CD4-positive, alpha-beta T cell (primary cell): Measurements from ENCODE around the gene CTR9. TPM values are rescaled to one million over a fixed set of nuclear protein-coding genes. Genes with fewer than 3 reads are reported as not detected.

Experiments
- ATAC-seq: fragments of 200-7000 bp; cut with Tn5 transposase; one replicate; pipeline ENCODE4 v1.10.0; 2022; ENCODE audit warnings: mild to moderate bottlenecking; ENCODE audit not compliant: poor library complexity
- CTCF ChIA-PET: fragments of 350-600 bp; sonication (Branson Sonifier 250); formaldehyde crosslinking; loops from one replicate; lab custom pipeline; 2021; ENCODE audit warnings: antibody characterized with exemption, inconsistent platforms; lab: Charles Lee
- POLR2A ChIA-PET: fragments of 350-600 bp; sonication (Branson Sonifier 250); formaldehyde crosslinking; loops from one replicate; lab custom pipeline; 2021; ENCODE audit warnings: antibody characterized with exemption, inconsistent platforms; lab: Charles Lee
- DNase-seq, 14 experiments: peaks; one replicate each; pipeline ENCODE4 v3.0.0-alpha.2; 2013 to 2020; ENCODE audit warnings: mixed read lengths in 2 of 14
- H3K27ac ChIP-seq, 2 donors: one replicate each; pipeline versions ENCODE4 v1.5.1 to v1.7.0; 2013; ENCODE audit warnings: low read length in 2 of 2, low read depth in 1 of 2, mild to moderate bottlenecking in 1 of 2
- H3K27me3 ChIP-seq, 2 experiments: 1 replicate in 1 of 2; 2 replicates in 1 of 2; pipeline versions ENCODE4 v1.6.1 to v1.7.0; 2013; ENCODE audit warnings: low read length in 2 of 2, control low read depth in 1 of 2, mild to moderate bottlenecking in 1 of 2, moderate library complexity in 1 of 2; ENCODE audit not compliant: insufficient read depth in 2 of 2, control insufficient read depth in 1 of 2
- H3K36me3 ChIP-seq: one replicate; pipeline ENCODE4 v1.6.1; 2013; ENCODE audit warnings: low read length, control low read depth; ENCODE audit not compliant: insufficient read depth
- H3K4me1 ChIP-seq: one replicate; pipeline ENCODE4 v1.6.1; 2013; ENCODE audit warnings: low read length, control low read depth; ENCODE audit not compliant: insufficient read depth
- H3K4me3 ChIP-seq: one replicate; pipeline ENCODE4 v1.5.1; 2013; ENCODE audit warnings: mild to moderate bottlenecking, low read length, moderate library complexity
- H3K9me3 ChIP-seq, 2 experiments: 1 replicate in 1 of 2; 2 replicates in 1 of 2; pipeline versions ENCODE4 v1.6.1 to v1.7.0; 2013; ENCODE audit warnings: low read length in 2 of 2, mild to moderate bottlenecking in 2 of 2, control low read depth in 1 of 2, moderate library complexity in 1 of 2; ENCODE audit not compliant: control insufficient read depth in 1 of 2, insufficient read depth in 1 of 2
- H3K27ac Mint-ChIP-seq: one replicate; pipeline ENCODE4 v1.8.0; 2020; ENCODE audit warnings: mixed read lengths
- H3K27me3 Mint-ChIP-seq: one replicate; pipeline ENCODE4 v1.8.0; 2021; ENCODE audit warnings: mixed read lengths
- H3K36me3 Mint-ChIP-seq: one replicate; pipeline ENCODE4 v1.8.0; 2021; ENCODE audit warnings: low read depth, mixed read lengths
- H3K4me1 Mint-ChIP-seq: one replicate; pipeline ENCODE4 v1.8.0; 2021; ENCODE audit warnings: low read depth, mixed read lengths
- H3K4me3 Mint-ChIP-seq: one replicate; pipeline ENCODE4 v1.8.0; 2020; ENCODE audit warnings: mild to moderate bottlenecking, mixed read lengths
- H3K9me3 Mint-ChIP-seq: one replicate; pipeline ENCODE4 v1.8.0; 2020; ENCODE audit warnings: mixed read lengths
- CTCF ChIP-seq: fragments of 200-600 bp; IDR thresholded peaks from one replicate; pipeline ENCODE4 v1.8.0; 2022; ENCODE audit warnings: antibody characterized with exemption, mild to moderate bottlenecking
- intact Hi-C, 2 experiments: fragments of 100-400 bp; cut with DNase I in 1 of 2; cut with micrococcal nuclease in 1 of 2; formaldehyde crosslinking; loops; one replicate each; pipeline versions ENCODE4 v1.15.1 to v1.9.0; 2023 to 2025; cut with DNase I, micrococcal nuclease
- total RNA-seq, 174 experiments: library from RNA in 2 of 174; stranded (reverse) in 2 of 174; gene quantifications; one replicate each; pipeline ENCODE4 v1.2.3 and lab custom pipeline; 2021 to 2026

The CTR9 gene
- total RNA-seq, 2 experiments from 2014 or later: 34.0 to 34.7 TPM

GRCh38 chr11:10785146-10785474 is 34.1 kb downstream of the CTR9 start:
- CTCF ChIA-PET: no interaction called here
- no peaks in the 10 kb centered on the region for H3K27me3 ChIP-seq
- H3K4me3 Mint-ChIP-seq: no peak overlapping the region
- H3K27me3 Mint-ChIP-seq: no peaks in the 10 kb centered on the region
- no peak for DNase-seq
- no peak for ATAC-seq
- H3K4me3 ChIP-seq: no peak overlapping the region
- no peak for TF ChIP-seq CTCF
- intact Hi-C loops: no loop called here
- H3K36me3 ChIP-seq: peaks cover 1% of the 10 kb centered on the region
- H3K4me1 ChIP-seq: no peaks in the 10 kb centered on the region
- H3K27ac ChIP-seq: no peak overlapping the region
- no peak overlapping the region for H3K27ac Mint-ChIP-seq
- H3K36me3 Mint-ChIP-seq: peaks cover 2% of the 10 kb centered on the region
- POLR2A ChIA-PET: no interaction called here
- no peaks in the 10 kb centered on the region for H3K9me3 ChIP-seq
- no peaks in the 10 kb centered on the region for H3K9me3 Mint-ChIP-seq
- no peaks in the 10 kb centered on the region for H3K4me1 Mint-ChIP-seq

GRCh38 chr11:10786451-10786850 is 35.4 kb downstream of the CTR9 start:
- H3K9me3 Mint-ChIP-seq: no peaks in the 10 kb centered on the region
- no peaks in the 10 kb centered on the region for H3K36me3 ChIP-seq
- no peaks in the 10 kb centered on the region for H3K27me3 ChIP-seq
- no peaks in the 10 kb centered on the region for H3K4me1 ChIP-seq
- no peak overlapping the region for H3K27ac ChIP-seq
- TF ChIP-seq CTCF: no peak
- no peaks in the 10 kb centered on the region for H3K4me1 Mint-ChIP-seq
- no peak for DNase-seq
- H3K4me3 Mint-ChIP-seq: no peak overlapping the region
- intact Hi-C loops: no loop called here
- no peak overlapping the region for H3K27ac Mint-ChIP-seq
- no peaks in the 10 kb centered on the region for H3K36me3 Mint-ChIP-seq
- ATAC-seq: no peak
- no peak overlapping the region for H3K4me3 ChIP-seq
- H3K9me3 ChIP-seq: no peaks in the 10 kb centered on the region
- no peaks in the 10 kb centered on the region for H3K27me3 Mint-ChIP-seq
- CTCF ChIA-PET: no interaction called here
- POLR2A ChIA-PET: no interaction called here

GRCh38 chr11:10792385-10793068 is 41.5 kb downstream of the CTR9 start:
- intact Hi-C loops: loop anchor here (1.0 to 10.0 kb wide), 6 partner anchors 114 to 995 kb away; no protein-coding TSS in a partner anchor
- peak; percentile 72 to 90 (median 80) for DNase-seq
- peak; percentile 95 for TF ChIP-seq CTCF
- peak; percentile 85 for ATAC-seq
- Histone ChIP-seq H3K36me3 (peaks cover 17% of the 10 kb centered on the region), H3K27me3 (no peaks in the 10 kb centered on the region), H3K4me3 (no peak overlapping the region), H3K27ac (no peak overlapping the region), H3K9me3 (no peaks in the 10 kb centered on the region), H3K4me1 (peaks cover 19% of the 10 kb centered on the region)
- ChIA-PET CTCF (interaction anchor here (0.5 to 2.4 kb wide), 34 partner anchors 10 to 1063 kb away, joined by 3 to 19 read pairs (median 4); partner anchors contain the start of genes EIF4G2 and ZBED5), POLR2A (interaction anchor here (0.6 to 2.9 kb wide), 9 partner anchors 12 to 1613 kb away, joined by 3 to 35 read pairs (median 4); partner anchors contain the start of genes EIF4G2 and ZBED5)
- no peak overlapping the region for H3K27ac Mint-ChIP-seq
- peaks cover 25% of the 10 kb centered on the region for H3K36me3 Mint-ChIP-seq
- no peaks in the 10 kb centered on the region for H3K9me3 Mint-ChIP-seq
- H3K4me1 Mint-ChIP-seq: peaks cover 32% of the 10 kb centered on the region
- H3K27me3 Mint-ChIP-seq: no peaks in the 10 kb centered on the region
- H3K4me3 Mint-ChIP-seq: no peak overlapping the region
